ENCODE data around the gene IMMT.
"Not testable (repeated sequence)": the region's sequence is repeated elsewhere in the genome, so short reads cannot be mapped to it uniquely, and the experiment has no call there.

Gene IMMT

DNA sequence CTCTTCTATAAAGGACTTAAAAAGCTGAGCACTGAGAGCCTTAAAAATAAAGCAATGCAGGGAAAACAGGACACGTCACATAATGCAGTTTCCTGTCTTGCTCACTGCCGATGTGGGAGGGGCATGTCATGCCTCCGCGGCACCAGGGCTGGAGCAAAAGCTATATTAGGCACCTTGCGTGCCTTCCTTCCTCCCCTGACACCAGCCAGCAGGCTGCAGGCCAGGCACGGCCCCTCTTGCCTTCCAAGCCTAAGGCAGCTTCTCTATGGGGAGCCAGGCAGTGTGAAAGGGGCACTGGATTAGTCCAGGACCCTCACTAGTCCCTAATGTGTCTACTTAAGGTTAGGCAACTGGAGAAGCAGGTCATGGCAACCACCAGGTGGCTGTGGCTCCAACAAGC lies 30.3 kb upstream of the IMMT start:
- DNase-seq, result no peak

GRCh38 chr2:86224645-86225355 lies 29.5 kb upstream of the IMMT start:
- DNase-seq, result no peak

DNA sequence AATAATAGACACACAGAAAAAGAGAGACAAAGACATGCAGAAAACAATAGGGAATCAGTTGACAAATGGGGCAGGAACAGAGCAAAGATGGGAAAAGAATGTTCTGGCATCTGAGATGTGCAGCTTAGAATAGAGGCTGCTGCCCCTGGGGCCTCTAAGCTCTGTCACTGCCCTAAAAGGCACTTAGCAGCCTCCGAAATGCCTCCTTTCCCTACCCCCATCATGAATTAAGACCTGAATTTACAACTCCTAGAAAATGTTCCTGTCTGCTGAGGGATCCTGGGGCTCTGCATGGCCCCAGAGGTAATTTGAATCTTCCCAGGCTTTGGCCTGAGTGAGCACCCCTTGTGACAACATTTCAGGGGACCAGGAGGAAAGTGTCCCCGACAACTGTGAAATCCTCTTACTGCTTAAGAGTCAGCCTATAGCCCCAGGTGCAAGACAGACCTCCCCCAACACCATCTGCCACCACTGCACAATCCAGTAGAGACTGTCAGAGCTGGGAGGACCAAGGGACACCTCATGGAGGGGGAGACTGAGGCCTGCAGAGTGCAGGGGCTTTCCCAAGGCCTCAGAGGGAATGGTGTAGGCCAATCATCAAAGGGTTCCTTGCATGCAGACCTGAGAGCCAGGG lies 28.8 kb upstream of the IMMT start:
- no peak for DNase-seq

- no peak for DNase-seq
Measured at GRCh38 chr2:86223140-86223926, 28.1 kb upstream of the IMMT start.

- no peak for DNase-seq
Measured at GRCh38 chr2:86221066-86221684, 25.9 kb upstream of the IMMT start.

DNA sequence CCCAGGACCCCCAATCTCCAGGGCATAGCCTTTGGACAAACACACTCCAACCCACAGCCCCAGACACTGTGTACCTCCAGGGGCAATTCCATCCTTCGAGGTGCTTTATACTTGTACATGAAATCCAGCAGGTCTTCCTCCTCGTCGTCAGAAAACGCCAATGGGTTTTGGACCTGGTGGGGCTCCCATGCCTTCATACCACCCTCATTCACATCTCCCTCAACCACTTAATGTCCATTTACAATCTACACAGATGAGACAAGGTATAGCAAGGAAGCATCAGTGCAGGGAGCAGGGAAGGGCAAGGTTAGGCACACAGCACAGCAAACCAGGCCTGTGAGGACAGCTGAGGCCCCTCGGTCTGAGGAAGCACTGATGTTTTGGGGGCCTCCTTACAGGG lies 24.6 kb upstream of the IMMT start:
- no peak for DNase-seq

DNA sequence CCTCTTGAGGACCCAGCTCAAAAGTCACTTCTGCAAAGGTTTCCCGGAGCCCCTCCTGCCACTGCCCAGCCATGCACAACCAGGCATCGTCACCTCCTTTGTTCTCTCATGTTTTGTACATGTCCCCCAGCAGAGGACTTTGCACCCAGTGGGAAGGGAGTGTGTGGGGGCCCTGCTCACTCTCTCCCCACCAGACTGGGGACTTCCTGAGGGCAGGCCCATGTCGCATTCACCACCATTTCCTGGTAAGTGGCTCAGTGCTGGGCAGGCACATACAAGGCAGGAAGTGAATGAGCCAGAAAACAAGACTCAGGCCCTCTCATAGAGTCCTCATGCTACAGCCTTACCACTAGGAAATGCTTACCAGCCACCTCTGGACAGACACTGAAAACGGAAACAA lies 22.9 kb upstream of the IMMT start:
- no peak for DNase-seq

DNA sequence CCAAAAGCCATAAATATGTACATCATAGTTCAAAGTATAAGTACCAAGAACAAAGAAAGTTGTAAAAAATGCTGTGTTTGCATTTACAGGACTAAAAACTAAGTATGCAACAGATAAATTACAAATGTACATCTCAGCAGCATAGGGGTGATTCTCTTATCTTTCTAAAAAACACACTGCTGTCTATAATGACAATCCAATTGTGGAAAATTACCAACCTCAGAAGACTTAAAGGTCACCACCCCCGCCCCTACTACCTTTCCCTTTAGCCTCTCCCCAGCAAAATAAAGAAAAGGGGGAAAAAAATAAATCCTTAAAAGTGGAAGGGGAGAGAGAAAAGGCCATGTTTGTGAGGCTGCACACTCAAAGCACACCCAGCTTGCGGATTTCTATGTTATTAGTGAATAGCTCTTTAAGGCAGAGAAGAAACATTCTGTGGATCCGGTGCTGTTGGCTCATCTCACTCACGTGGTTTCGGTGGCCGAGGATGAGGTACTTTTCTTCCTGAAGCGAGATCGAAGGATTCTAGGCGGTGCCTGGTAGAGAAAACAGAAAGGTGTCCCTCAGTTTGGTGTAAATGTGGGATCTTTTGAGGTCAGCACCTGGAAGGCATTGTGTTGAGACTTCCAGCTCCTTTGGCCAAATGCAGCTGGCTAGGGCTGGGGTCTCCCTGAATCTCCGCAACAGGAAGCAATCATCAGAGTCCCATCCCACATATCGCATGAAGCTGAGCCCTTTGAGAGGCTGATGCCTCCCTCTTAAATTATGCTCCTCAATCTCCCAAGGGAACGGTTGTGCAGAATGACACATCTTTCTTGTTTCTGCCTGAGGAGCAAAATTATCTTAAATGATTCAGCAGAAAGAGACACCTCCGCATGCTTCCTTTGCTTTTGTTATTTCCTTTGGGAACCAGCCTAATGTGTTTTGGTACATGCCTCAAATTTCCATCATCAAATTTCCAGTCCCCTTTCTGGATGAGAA lies 21.6 kb upstream of the IMMT start:
- DNase-seq, result no peak

DNA sequence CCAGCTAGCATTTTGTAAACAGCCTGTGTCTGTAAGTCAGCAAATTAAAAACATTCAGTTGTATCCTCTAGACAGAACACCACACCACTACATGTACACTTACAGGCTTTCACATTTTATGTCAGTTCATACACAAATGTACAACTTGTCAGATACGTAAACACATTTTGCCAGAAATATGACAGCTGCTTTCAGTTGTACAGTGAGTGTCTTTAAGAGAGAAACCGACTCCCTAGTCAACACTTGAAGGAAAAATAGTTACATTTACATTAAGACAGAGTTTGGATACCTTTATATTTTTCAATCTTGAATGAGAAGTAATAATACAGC lies 19.2 kb upstream of the IMMT start:
- no peak for DNase-seq

DNA sequence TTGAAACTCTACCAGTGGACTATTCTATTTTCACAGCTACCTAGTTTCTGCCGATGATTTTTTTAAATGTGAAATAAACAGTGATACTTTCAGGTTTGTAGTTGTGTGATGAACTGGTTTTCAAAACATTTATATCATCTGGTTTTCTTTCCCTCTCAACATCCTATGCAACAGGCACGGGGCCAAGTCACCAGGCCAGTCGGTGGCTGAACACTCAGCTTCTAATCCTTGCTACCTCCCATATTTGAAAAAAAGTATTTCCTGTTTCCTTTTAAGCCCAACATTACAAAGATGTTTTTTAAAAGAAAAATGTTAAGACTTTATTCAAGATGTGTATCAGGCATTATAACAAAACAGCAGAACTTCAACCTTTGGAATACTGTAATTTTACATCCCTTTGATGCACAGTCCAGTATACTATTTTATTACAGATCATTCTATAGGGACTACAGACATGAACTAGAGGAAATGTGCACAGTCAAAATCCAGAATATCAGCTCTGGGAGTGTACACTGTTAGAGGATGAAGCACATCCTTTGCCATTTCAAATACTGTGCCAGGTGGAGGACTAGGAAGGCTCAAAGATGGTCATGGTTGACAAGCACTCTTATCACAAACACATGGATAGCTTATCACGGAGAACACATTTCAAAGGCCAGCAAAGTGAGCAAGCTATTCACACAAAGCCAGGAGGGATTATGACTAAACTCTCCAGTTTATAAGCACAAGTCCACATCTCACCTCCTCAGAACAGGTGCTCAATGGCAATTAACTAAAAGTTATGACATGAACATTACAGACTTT lies 18.6 kb upstream of the IMMT start:
- peak; percentile 71 for DNase-seq

GRCh38 chr2:86213056-86213455 lies 17.8 kb upstream of the IMMT start:
- DNase-seq, result no peak

GRCh38 chr2:86211796-86212188 lies 16.5 kb upstream of the IMMT start:
- no peak for DNase-seq

GRCh38 chr2:86211033-86211795 lies 16.0 kb upstream of the IMMT start:
- peak; percentile 86 for DNase-seq

DNA sequence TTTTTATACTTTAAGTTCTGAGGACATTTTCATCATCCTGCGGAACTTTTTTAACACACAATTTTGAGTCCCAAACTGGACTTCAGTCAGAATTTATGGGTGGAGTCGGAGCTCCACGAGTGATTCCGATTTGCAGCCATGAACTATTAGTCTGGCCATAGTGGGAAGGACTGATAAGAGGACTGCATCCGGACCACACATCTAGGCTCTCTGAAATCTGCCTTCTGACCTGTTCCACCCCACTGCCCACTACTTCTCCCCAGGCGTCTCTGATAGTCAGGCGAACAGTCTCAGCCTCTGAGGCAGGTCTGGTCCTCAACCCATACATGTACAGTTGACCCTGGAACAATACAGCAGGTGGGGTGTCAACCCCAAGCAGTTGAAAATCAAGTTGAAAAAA lies 9.2 kb upstream of the IMMT start:
- DNase-seq, result no peak

DNA sequence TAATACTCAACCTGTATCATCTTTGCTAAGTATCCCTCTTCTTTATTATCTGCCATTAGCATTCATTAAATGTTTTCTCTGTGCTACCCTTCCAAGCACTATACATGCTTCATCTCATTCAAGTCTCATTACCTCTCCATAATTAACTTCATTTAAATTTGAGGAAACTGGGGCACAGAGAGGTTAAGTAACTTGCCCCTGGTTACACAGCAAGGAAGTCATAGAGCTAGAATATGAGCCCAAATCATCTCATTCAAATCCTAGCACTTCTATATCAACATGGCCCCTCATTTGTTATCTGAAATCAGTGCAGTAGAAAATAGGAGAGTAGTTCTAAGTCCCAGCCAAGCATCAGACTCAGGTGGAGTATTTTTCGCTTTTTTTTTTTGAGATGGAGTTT lies 8.4 kb upstream of the IMMT start:
- DNase-seq, result no peak

DNA sequence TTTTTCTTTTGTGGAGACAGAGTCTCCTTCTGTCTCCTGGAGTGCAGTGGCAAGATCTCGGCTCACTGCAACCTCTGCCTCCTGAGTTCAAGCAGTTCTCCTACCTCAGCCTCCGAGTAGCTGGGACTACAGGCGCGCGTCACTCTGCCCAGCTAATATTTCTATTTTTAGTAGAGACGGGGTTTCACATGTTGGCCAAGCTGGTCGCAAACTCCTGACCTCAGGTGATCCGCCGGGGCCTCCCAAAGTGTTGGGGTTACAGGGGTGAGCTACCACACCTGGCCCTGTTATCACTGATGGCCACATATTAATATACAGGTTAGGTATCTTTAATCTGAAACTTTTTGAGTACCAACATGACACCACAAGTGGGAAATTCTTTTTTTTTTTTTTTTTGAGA lies 7.4 kb upstream of the IMMT start:
- no peak for DNase-seq

DNA sequence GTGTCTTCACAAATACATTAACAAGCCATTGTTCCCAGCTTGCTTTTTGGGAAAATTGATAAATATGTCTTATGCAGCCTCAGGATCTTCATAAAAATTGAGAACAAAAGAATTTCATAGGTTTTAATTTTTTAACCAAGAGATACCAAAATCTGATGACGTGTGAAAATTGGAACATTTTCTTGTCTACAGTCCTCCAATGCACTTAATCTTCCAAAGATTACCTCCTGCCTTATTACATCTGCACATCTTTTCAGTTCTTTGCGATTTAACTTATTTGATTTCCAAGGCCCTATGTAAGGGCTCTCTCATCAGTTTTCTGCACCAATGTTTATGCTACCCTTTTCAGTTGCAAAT lies 7.1 kb upstream of the IMMT start:
- no peak for DNase-seq

GRCh38 chr2:86201671-86202335 lies 6.5 kb upstream of the IMMT start:
- DNase-seq, result no peak

DNA sequence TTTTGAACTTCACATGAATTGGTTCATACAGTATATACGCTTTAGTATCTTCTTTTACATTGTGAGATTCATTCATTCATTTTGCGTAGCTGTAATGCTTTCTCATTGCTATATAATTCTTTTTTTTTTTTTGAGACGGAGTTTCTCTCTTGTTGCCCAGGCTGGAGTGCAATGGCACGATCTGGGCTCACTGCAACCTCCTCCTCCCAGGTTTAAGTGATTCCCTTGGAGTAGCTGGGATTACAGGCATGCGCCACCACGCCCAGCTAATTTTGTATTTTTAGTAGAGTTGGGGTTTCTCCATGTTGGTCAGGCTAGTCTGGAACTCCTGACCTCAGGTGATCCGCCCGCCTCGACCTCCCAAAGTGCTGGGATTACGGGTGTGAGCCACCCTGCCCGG lies 5.3 kb upstream of the IMMT start:
- not testable (repeated sequence) for DNase-seq

DNA sequence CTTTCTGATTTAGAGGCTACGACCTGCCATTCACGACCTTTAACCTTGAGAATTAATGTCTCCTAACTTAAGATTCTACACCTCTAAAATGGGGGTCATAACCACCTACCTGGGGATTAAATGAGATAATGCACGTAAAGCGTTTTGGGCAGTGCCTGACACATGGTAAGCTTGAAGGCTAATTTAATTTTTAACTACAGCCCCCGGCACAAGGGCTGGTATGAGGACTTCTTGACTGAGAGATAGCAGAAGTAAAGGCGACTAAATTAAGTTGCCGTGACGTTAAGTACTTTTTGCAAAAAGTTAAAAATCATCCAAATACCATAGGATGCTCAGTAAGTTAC lies 4.5 kb upstream of the IMMT start:
- DNase-seq, result no peak

Data from DMS79 (cell line).